A673 (cell line): ENCODE data around the gene MUSK. TPM values are rescaled to one million over a fixed set of nuclear protein-coding genes. Genes with fewer than 3 reads are reported as not detected.
A peak's percentile ranks its signal among the peaks of the same experiment; 100 is the strongest.

ENCODE experiments used
- BruUV-seq: library from RNA; stranded (reverse); fragments of 400-500 nt; replicated peaks from 2 replicates; lab custom pipeline; 2021; lab: Mats Ljungman, UMichigan
- CTCF ChIA-PET: fragments of 300-600 bp; sonication (Branson Sonifier 250); formaldehyde crosslinking; loops from one replicate; lab custom pipeline; 2022; ENCODE audit warnings: antibody characterized with exemption; lab: Charles Lee
- POLR2A ChIA-PET: fragments of 300-600 bp; sonication (Branson Sonifier 250); formaldehyde crosslinking; loops from one replicate; lab custom pipeline; 2022; ENCODE audit warnings: antibody characterized with exemption; ENCODE audit not compliant: low non-redundant PET; lab: Charles Lee
- DNase-seq: peaks from one replicate; pipeline ENCODE4 v3.0.0-alpha.2; 2015; ENCODE audit warnings: low spot score
- H3K27ac ChIP-seq: fragments of 200-600 bp; sonication (generic); 2 replicates; pipeline ENCODE4 v1.5.1; 2016; ENCODE audit warnings: mixed run types, low read depth, mild to moderate bottlenecking, mixed read lengths, antibody characterized with exemption, low read length; ENCODE audit not compliant: poor library complexity, severe bottlenecking
- H3K27me3 ChIP-seq: fragments of 200-600 bp; sonication (generic); replicated peaks from 2 replicates; pipeline ENCODE4 v1.6.1; 2017; ENCODE audit warnings: mixed run types, low read depth, mild to moderate bottlenecking, mixed read lengths, antibody characterized with exemption, low read length; ENCODE audit not compliant: insufficient read depth, poor library complexity
- H3K36me3 ChIP-seq: fragments of 200-600 bp; sonication (generic); 2 replicates; pipeline ENCODE4 v1.6.1; 2016; ENCODE audit warnings: mixed run types, mild to moderate bottlenecking, mixed read lengths, antibody characterized with exemption, low read length; ENCODE audit not compliant: insufficient read depth, poor library complexity, severe bottlenecking
- H3K4me1 ChIP-seq: fragments of 200-600 bp; sonication (generic); 2 replicates; pipeline ENCODE4 v1.6.1; 2017; ENCODE audit warnings: mixed run types, mild to moderate bottlenecking, mixed read lengths, antibody characterized with exemption, low read length; ENCODE audit not compliant: insufficient read depth, poor library complexity, severe bottlenecking
- H3K4me3 ChIP-seq: fragments of 200-600 bp; sonication (generic); 2 replicates; pipeline ENCODE4 v1.5.1; 2016; ENCODE audit warnings: low read depth, mixed run types, mild to moderate bottlenecking, mixed read lengths, low read length; ENCODE audit not compliant: poor library complexity, severe bottlenecking
- H3K9me3 ChIP-seq: fragments of 200-600 bp; sonication (generic); 2 replicates; pipeline ENCODE4 v1.6.1; 2016; ENCODE audit warnings: mixed run types, low read depth, mild to moderate bottlenecking, mixed read lengths, antibody characterized with exemption, low read length; ENCODE audit not compliant: poor library complexity, severe bottlenecking
- EZH2 ChIP-seq: fragments of 200-600 bp; sonication (generic); IDR thresholded peaks from 2 replicates; pipeline ENCODE4 v1.6.1; 2017; ENCODE audit warnings: borderline replicate concordance, low read depth, mild to moderate bottlenecking, mixed read lengths, antibody characterized with exemption, low read length; ENCODE audit not compliant: poor library complexity, severe bottlenecking
- intact Hi-C: fragments of 100-400 bp; cut with micrococcal nuclease; formaldehyde crosslinking; loops from one replicate; pipeline ENCODE4 v1.10.0; 2022; ENCODE audit not compliant: unreplicated experiment
- total RNA-seq: library from RNA; stranded (reverse); gene quantifications from 2 replicates; pipeline ENCODE4 v1.2.3, GENCODE V29; 2021
- TF ChIP-seq, protein P1 (sequence below): fragments of 300-800, 200-600 bp; sonication (generic); conservative IDR thresholded peaks from 2 replicates; pipeline ENCODE4 v1.5.1; 2017; ENCODE audit warnings: low read depth, mild to moderate bottlenecking, antibody characterized with exemption, low read length, moderate library complexity, mixed read lengths

The MUSK gene
- total RNA-seq, 1 experiment from 2014 or later, result not detected

GRCh38 chr9:110635589-110635988, 33.0 kb upstream of the MUSK start:
- Histone ChIP-seq H3K36me3 (no peaks in the 10 kb centered on the region), H3K4me3 (no peak overlapping the region), H3K27ac (no peak overlapping the region), H3K27me3 (no peaks in the 10 kb centered on the region), H3K4me1 (peaks cover 9% of the 10 kb centered on the region), H3K9me3 (peaks cover 2% of the 10 kb centered on the region)
- POLR2A ChIA-PET, result no interaction called here
- no peak for TF ChIP-seq EZH2
- TF ChIP-seq, protein P1, sequence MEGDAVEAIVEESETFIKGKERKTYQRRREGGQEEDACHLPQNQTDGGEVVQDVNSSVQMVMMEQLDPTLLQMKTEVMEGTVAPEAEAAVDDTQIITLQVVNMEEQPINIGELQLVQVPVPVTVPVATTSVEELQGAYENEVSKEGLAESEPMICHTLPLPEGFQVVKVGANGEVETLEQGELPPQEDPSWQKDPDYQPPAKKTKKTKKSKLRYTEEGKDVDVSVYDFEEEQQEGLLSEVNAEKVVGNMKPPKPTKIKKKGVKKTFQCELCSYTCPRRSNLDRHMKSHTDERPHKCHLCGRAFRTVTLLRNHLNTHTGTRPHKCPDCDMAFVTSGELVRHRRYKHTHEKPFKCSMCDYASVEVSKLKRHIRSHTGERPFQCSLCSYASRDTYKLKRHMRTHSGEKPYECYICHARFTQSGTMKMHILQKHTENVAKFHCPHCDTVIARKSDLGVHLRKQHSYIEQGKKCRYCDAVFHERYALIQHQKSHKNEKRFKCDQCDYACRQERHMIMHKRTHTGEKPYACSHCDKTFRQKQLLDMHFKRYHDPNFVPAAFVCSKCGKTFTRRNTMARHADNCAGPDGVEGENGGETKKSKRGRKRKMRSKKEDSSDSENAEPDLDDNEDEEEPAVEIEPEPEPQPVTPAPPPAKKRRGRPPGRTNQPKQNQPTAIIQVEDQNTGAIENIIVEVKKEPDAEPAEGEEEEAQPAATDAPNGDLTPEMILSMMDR, result no peak
- intact Hi-C loops, result loop anchor here (5.0 kb wide), 2 partner anchors 257 to 337 kb away; no protein-coding TSS in a partner anchor
- CTCF ChIA-PET, result no interaction called here
- DNase-seq, result no peak
- BruUV-seq, result no TSS peak

DNA sequence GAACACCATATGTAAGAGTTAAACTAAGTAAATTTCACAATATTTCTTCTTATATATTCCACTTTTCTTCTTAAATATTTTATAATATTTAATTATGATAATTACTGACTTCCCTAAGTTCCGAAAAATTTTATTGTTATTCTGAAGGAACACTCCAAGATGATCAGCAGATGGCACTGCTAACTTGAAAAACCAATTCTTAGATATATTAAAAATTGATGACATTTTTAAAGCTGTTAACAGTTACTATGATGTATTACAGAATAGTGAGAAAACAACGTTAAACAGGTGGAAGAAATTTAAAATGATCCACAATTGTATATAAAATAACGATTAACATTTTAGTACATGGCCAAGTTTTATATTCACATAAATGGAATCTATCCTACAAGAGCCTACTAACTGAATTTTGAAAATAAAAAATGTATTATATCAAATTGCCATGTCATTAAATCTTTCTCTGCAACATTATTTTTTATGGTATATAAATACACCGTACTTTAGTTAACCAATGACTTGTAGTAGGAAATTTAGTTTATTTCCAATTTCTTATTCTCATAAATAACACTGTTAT, 30.1 kb upstream of the MUSK start:
- intact Hi-C loops, result loop anchor here (1.0 to 5.0 kb wide), 3 partner anchors 254 to 661 kb away; no protein-coding TSS in a partner anchor
- Histone ChIP-seq H3K4me1 (peaks cover 17% of the 10 kb centered on the region), H3K36me3 (no peaks in the 10 kb centered on the region), H3K4me3 (no peak overlapping the region), H3K27me3 (no peaks in the 10 kb centered on the region), H3K9me3 (peaks cover 2% of the 10 kb centered on the region), H3K27ac (no peak overlapping the region)
- CTCF ChIA-PET, result interaction anchor here (0.6 kb wide), 2 partner anchors 400 to 461 kb away, joined by 10 to 11 read pairs; no protein-coding TSS in a partner anchor
- POLR2A ChIA-PET, result interaction anchor here (0.7 kb wide), 1 partner anchor 958 kb away, joined by 5 read pairs; no protein-coding TSS in a partner anchor
- DNase-seq, result peak; percentile 64
- BruUV-seq, result no TSS peak
- TF ChIP-seq, protein P1, result peak; percentile 64
- no peak for TF ChIP-seq EZH2

GRCh38 chr9:110640736-110641135, 27.9 kb upstream of the MUSK start:
- DNase-seq, result no peak
- ChIA-PET POLR2A (no interaction called here), CTCF (no interaction called here)
- no peaks in the 10 kb centered on the region for H3K27me3 ChIP-seq
- H3K4me1 ChIP-seq, result peaks cover 17% of the 10 kb centered on the region
- H3K4me3 ChIP-seq, result no peak overlapping the region
- H3K36me3 ChIP-seq, result no peaks in the 10 kb centered on the region
- no TSS peak for BruUV-seq
- TF ChIP-seq EZH2, result no peak
- TF ChIP-seq, protein P1, result no peak
- intact Hi-C loops, result loop anchor here (2.0 kb wide), 1 partner anchor 396 kb away; no protein-coding TSS in a partner anchor
- H3K27ac ChIP-seq, result no peak overlapping the region
- H3K9me3 ChIP-seq, result no peaks in the 10 kb centered on the region
